ENCODE results near the gene SMIM7.

- TF ChIP-seq CTCF (IDR thresholded peaks at IDR 0.05) (no peak), POLR2AphosphoS5 (IDR thresholded peaks at IDR 0.05) (no peak), EP300 (IDR thresholded peaks at IDR 0.05) (no peak), POLR2A (IDR thresholded peaks at IDR 0.05) (no peak)
Measured at GRCh38 chr19:16637535-16637934, 22.4 kb downstream of the SMIM7 start.

All from stomach (tissue), 4 donors.